Measurements from ENCODE around the gene CLEC4A.
"Not testable (repeated sequence)": the region's sequence is repeated elsewhere in the genome, so short reads cannot be mapped to it uniquely, and the experiment has no call there.

The CLEC4A gene

DNA sequence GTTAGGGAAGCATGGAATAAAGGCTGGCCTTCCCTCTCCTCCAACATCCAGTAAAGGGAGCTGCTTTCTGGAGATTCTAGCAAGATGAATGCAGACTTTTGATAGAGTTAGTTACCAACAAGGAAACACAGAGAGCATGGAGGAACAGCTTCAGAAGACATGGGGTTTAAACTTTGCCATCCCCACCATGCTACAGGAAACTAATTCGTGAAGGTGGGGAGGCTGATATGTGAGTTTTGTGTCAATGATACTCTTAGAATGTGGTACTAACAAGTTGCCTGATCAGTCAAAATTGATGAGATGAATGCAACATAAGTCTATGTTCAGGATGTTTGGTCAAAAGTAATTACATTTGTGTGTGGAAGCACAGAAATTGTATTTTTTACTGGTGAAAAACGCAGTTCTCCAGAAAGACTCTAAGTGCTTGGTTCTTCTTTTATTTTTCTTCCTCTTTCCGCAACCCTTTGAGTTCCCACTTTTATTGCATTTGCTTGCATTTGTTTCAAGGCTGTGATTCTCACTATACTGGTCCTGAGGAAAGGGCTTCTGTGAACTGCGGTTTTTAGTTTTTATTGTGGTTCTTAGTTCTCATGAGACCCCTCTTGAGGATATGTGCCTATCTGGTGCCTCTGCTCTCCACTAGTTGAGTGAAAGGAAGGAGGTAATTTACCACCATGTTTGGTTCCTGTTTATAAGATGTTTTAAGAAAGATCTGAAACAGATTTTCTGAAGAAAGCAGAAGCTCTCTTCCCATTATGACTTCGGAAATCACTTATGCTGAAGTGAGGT lies at the start of gene CLEC4A:
Gene CLEC4A (plus strand): TSS at position 494 of the 789 bp plus-strand sequence. CDS start 262 bp downstream, at position 756.
- H3K9ac ChIP-seq (ENCODE audit: low read length): no peak within 1 kb of the TSS
- no peak within 1 kb of the TSS for H3K27ac ChIP-seq (ENCODE audit: low read depth, low read length)
- H3K9me3 ChIP-seq (ENCODE audit: control insufficient read depth, insufficient read depth, low read depth, low read length): no peaks in the 10 kb centered on the region
- H3K4me3 ChIP-seq (ENCODE audit: low read depth, low read length): no peak within 1 kb of the TSS
- H3K36me3 ChIP-seq (ENCODE audit: control insufficient read depth, insufficient read depth, low read length): no peaks in the 10 kb centered on the region
- H3K4me1 ChIP-seq (ENCODE audit: control insufficient read depth, insufficient read depth, low read length): peaks cover 8% of the 10 kb centered on the region
- H3K27me3 ChIP-seq (ENCODE audit: control insufficient read depth, insufficient read depth, low read length): no peaks in the 10 kb centered on the region

DNA sequence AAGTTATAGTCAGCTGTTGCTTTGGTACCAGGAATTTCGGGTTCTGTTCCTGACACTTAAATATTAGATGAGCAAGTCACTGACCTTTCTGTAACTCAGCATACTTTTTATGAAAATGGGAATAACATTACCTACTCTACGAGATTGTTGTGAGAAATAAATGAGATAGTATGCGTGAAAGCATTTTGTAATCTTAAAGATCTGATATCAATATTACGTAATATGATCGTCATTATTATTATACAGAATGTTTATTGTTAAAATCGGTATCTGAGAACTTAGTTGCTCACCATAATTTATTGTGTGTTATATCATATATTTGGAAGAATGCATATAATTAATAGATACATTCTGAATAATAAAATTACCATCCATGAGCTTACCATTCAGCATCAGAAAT lies 47.5 kb upstream of the CLEC4A start:
- peaks cover 16% of the 10 kb centered on the region for H3K4me1 ChIP-seq (ENCODE audit: control insufficient read depth, insufficient read depth, low read length)
- no peaks in the 10 kb centered on the region for H3K27me3 ChIP-seq (ENCODE audit: control insufficient read depth, insufficient read depth, low read length)
- no peak overlapping the region for H3K9ac ChIP-seq (ENCODE audit: low read length)
- no peak overlapping the region for H3K27ac ChIP-seq (ENCODE audit: low read depth, low read length)
- no peaks in the 10 kb centered on the region; the same call in 1 of the 2 replicates for H3K9me3 ChIP-seq (ENCODE audit: control insufficient read depth, insufficient read depth, low read depth, low read length)
- H3K36me3 ChIP-seq (ENCODE audit: control insufficient read depth, insufficient read depth, low read length): no peaks in the 10 kb centered on the region
- no peak overlapping the region for H3K4me3 ChIP-seq (ENCODE audit: low read depth, low read length)

DNA sequence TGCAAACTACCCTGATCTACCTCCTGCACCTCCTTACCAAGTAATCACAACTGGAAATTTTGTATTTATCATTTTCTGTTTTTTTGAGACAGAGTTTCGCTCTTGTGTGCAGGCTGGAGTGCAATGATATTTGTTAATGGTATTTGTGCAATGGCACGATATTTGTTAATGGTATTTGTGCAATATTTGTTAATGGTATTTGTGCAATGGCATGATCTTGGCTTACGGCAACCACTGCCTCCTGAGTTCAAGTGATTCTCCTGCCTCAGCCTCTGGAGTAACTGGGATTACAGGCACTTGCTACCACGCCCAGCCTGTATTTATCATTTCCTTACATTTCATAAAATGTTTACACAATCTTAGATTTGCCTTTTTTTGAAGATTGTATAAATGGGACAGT lies 47.1 kb upstream of the CLEC4A start:
- Histone ChIP-seq H3K27ac (ENCODE audit: low read depth, low read length) (no peak overlapping the region), H3K4me1 (ENCODE audit: control insufficient read depth, insufficient read depth, low read length) (peaks cover 19% of the 10 kb centered on the region), H3K9me3 (ENCODE audit: control insufficient read depth, insufficient read depth, low read depth, low read length) (no peaks in the 10 kb centered on the region; the same call in 1 of the 2 replicates), H3K27me3 (ENCODE audit: control insufficient read depth, insufficient read depth, low read length) (no peaks in the 10 kb centered on the region), H3K4me3 (ENCODE audit: low read depth, low read length) (no peak overlapping the region), H3K9ac (ENCODE audit: low read length) (no peak overlapping the region), H3K36me3 (ENCODE audit: control insufficient read depth, insufficient read depth, low read length) (no peaks in the 10 kb centered on the region)

DNA sequence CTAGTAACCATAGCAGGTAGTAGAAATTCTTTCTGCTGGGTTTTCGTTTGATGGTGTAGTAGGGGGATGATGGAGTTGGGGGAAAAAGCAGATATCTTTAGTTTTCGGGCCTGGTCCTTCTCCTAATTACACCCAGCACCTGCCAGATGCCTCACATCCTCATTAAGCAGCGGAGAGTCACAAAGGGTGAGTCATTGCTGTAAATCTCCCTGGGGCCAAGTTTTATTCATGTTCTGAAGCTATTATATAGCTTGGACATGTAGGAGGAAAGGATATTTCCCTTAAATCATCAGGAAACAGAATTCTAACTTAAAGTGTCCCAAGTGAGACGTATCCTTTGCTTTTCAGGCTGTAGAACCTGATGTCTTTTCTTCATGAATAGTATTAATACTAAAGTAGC lies 46.2 kb upstream of the CLEC4A start:
- Histone ChIP-seq H3K9me3 (ENCODE audit: control insufficient read depth, insufficient read depth, low read depth, low read length) (no peaks in the 10 kb centered on the region; the same call in 1 of the 2 replicates), H3K27me3 (ENCODE audit: control insufficient read depth, insufficient read depth, low read length) (no peaks in the 10 kb centered on the region), H3K4me1 (ENCODE audit: control insufficient read depth, insufficient read depth, low read length) (peaks cover 19% of the 10 kb centered on the region), H3K36me3 (ENCODE audit: control insufficient read depth, insufficient read depth, low read length) (no peaks in the 10 kb centered on the region), H3K27ac (ENCODE audit: low read depth, low read length) (peak overlapping the region; percentile 27; the same call in 1 of the 2 replicates), H3K9ac (ENCODE audit: low read length) (no peak overlapping the region), H3K4me3 (ENCODE audit: low read depth, low read length) (no peak overlapping the region)

DNA sequence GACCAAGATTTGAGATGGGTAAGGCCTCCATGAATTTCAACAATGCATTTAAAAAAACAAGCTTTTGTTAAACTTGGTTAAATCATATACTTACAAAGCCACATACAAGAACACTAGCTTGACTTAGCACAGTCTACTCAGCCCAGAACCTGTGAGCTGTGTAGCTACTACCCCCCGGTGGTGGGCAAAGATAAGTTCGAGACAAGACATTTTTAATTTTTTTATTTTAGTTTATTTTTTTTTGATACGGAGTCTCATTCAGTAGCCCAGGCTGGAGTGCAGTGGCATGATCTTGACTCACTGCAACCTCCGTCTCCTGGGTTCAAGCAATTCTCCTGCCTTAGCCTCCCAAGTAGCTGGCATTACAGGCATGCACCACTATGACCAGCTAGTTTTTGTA lies 45.0 kb upstream of the CLEC4A start:
- Histone ChIP-seq H3K36me3 (ENCODE audit: control insufficient read depth, insufficient read depth, low read length) (no peaks in the 10 kb centered on the region), H3K9me3 (ENCODE audit: control insufficient read depth, insufficient read depth, low read depth, low read length) (no peaks in the 10 kb centered on the region)

DNA sequence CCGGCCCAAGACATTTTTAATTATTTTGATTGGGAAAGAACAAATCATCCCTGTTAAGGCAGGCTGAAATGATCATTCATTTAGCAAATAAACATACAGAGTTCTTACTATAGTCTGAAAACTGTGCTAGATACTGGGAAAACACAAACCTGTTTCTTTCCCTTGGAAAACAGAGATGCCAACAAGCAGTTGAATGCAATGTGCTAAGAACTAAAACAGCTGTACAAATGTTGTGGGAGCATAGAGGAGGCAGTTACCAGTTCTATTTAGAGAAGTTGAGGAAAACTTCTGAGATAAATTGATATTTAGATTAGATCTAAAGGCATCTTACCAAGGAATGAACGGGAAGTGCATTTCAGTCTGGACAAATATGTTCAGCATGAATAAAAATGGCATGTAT lies 44.5 kb upstream of the CLEC4A start:
- Histone ChIP-seq H3K4me3 (ENCODE audit: low read depth, low read length) (no peak overlapping the region), H3K4me1 (ENCODE audit: control insufficient read depth, insufficient read depth, low read length) (peaks cover 23% of the 10 kb centered on the region), H3K36me3 (ENCODE audit: control insufficient read depth, insufficient read depth, low read length) (no peaks in the 10 kb centered on the region), H3K27ac (ENCODE audit: low read depth, low read length) (no peak overlapping the region), H3K27me3 (ENCODE audit: control insufficient read depth, insufficient read depth, low read length) (no peaks in the 10 kb centered on the region), H3K9ac (ENCODE audit: low read length) (no peak overlapping the region), H3K9me3 (ENCODE audit: control insufficient read depth, insufficient read depth, low read depth, low read length) (no peaks in the 10 kb centered on the region)

More for the DNA sequence above, 45.0 kb upstream of the CLEC4A start:
- no peaks in the 10 kb centered on the region for H3K27me3 ChIP-seq (ENCODE audit: control insufficient read depth, insufficient read depth, low read length)
- peaks cover 23% of the 10 kb centered on the region for H3K4me1 ChIP-seq (ENCODE audit: control insufficient read depth, insufficient read depth, low read length)
- H3K9ac ChIP-seq (ENCODE audit: low read length): no peak overlapping the region
- no peak overlapping the region for H3K27ac ChIP-seq (ENCODE audit: low read depth, low read length)
- H3K4me3 ChIP-seq (ENCODE audit: low read depth, low read length): no peak overlapping the region

DNA sequence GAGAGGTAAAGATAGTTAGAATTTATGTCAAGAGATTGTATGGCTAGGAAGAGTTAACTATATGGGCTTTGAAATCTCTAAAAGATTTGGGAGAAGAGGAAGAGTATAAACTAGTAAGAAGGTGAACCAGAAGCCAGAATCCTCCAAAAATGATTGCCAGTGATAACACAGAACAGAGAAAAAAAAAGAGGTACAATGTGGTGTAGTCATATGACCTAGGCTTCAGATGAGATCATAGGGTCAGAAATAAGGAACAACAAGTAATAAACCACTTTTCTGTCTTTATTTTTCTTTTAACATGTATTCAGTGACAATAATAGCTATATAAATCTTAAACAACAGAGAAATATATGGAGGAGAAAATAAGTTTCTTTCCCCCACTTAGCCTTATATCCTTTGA lies 43.3 kb upstream of the CLEC4A start:
- Histone ChIP-seq H3K9ac (ENCODE audit: low read length) (no peak overlapping the region), H3K4me3 (ENCODE audit: low read depth, low read length) (no peak overlapping the region), H3K36me3 (ENCODE audit: control insufficient read depth, insufficient read depth, low read length) (no peaks in the 10 kb centered on the region), H3K27ac (ENCODE audit: low read depth, low read length) (no peak overlapping the region), H3K27me3 (ENCODE audit: control insufficient read depth, insufficient read depth, low read length) (no peaks in the 10 kb centered on the region), H3K4me1 (ENCODE audit: control insufficient read depth, insufficient read depth, low read length) (peaks cover 23% of the 10 kb centered on the region), H3K9me3 (ENCODE audit: control insufficient read depth, insufficient read depth, low read depth, low read length) (no peaks in the 10 kb centered on the region)

DNA sequence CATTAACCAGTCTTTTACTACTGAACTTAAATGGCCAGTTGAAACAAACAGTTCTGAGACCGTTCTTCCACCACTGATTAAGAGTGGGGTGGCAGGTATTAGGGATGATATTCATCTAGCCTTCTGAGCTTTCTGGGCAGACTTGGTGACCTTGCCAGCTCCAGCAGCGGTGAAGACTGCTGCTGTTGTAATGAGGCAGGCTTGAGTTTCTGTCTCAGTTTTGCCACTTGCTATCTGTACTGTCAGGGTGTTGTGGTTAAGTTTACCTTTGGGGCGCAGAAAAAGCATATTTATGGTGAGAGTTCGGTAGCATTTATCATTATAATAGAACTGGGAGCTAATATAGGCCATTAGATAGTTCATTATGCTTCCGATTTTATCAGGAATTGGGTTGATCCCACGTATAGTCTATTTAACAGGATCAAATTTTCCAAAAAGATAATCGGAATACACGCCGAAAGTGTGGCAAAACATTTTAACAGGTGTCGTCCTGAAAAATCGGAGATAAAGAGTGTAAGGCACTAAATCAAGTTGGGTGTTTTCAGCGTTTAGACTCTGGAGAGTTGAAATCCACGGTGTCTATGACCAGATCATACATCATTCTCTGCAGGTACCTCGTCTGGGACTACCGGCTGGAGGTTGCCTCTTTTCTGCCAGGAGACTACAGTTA lies 42.0 kb upstream of the CLEC4A start:
- H3K9me3 ChIP-seq (ENCODE audit: control insufficient read depth, insufficient read depth, low read depth, low read length): no peaks in the 10 kb centered on the region
- H3K27me3 ChIP-seq (ENCODE audit: control insufficient read depth, insufficient read depth, low read length): no peaks in the 10 kb centered on the region
- peak overlapping the region; percentile 85 for H3K9ac ChIP-seq (ENCODE audit: low read length)
- peak overlapping the region; percentile 80 for H3K27ac ChIP-seq (ENCODE audit: low read depth, low read length)
- peaks cover 23% of the 10 kb centered on the region for H3K4me1 ChIP-seq (ENCODE audit: control insufficient read depth, insufficient read depth, low read length)
- no peaks in the 10 kb centered on the region for H3K36me3 ChIP-seq (ENCODE audit: control insufficient read depth, insufficient read depth, low read length)
- H3K4me3 ChIP-seq (ENCODE audit: low read depth, low read length): peak overlapping the region; percentile 87

DNA sequence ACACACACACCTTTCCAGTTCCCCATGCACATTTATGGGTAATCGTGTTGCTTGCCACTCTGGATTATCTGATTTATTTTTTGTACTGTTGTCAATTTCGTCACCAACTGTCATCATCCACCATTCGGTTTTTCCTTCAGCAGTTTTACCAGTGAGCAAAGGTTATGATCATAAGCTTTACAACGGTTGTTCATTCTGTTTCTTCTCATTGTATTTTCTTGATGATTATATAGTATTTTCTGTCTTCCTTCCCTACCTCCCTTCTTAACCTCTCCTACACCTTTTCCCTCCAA lies 40.7 kb upstream of the CLEC4A start:
- peaks cover 12% of the 10 kb centered on the region for H3K4me1 ChIP-seq (ENCODE audit: control insufficient read depth, insufficient read depth, low read length)
- no peak overlapping the region for H3K27ac ChIP-seq (ENCODE audit: low read depth, low read length)
- H3K27me3 ChIP-seq (ENCODE audit: control insufficient read depth, insufficient read depth, low read length): no peaks in the 10 kb centered on the region

DNA sequence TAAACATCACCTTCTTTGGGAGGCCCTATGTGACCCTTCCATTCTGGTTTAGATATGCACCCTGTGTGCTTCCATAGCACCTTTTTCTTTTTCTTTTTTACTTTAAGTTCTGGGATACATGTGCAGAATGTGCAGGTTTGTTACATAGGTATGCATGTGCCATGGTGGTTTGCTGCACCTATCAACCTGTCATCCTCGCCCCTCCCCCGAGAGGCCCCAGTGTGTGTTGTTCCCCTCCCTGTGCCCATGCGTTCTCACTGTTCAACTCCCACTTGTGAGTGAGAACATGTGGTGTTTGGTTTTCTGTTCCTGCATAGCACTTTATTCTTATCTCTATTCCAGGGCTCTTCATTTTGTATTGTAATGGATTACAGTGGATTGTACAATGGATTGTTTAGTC lies 39.1 kb upstream of the CLEC4A start:
- not testable (repeated sequence) for H3K4me1 ChIP-seq (ENCODE audit: control insufficient read depth, insufficient read depth, low read length); H3K4me3 ChIP-seq (ENCODE audit: low read depth, low read length); H3K9ac ChIP-seq (ENCODE audit: low read length); H3K9me3 ChIP-seq (ENCODE audit: control insufficient read depth, insufficient read depth, low read depth, low read length); H3K27ac ChIP-seq (ENCODE audit: low read depth, low read length); H3K36me3 ChIP-seq (ENCODE audit: control insufficient read depth, insufficient read depth, low read length); H3K27me3 ChIP-seq (ENCODE audit: control insufficient read depth, insufficient read depth, low read length)

More for the DNA sequence above, 40.7 kb upstream of the CLEC4A start:
- Histone ChIP-seq H3K9me3 (ENCODE audit: control insufficient read depth, insufficient read depth, low read depth, low read length) (no peaks in the 10 kb centered on the region), H3K9ac (ENCODE audit: low read length) (peak overlapping the region; percentile 85), H3K36me3 (ENCODE audit: control insufficient read depth, insufficient read depth, low read length) (no peaks in the 10 kb centered on the region), H3K4me3 (ENCODE audit: low read depth, low read length) (peak overlapping the region; percentile 87)

DNA sequence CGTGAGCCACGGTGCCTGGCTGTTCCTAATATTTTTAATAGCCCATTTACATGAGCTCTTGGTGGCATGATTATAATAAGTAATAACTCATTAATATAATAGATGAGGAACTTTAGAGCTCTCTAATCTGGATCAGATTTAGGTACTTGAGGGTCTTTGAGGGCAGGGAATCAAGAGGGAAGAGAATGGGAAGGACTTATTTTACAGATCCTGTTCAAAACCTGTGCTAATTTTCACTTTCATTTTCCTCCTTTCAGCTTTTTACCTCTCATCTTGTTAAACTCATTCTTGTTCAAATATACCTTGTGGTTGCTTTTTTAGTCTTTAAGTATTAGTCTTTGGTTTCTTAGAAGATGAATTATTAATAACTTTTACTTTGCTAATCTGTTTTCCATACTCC lies 35.8 kb upstream of the CLEC4A start:
- Histone ChIP-seq H3K9me3 (ENCODE audit: control insufficient read depth, insufficient read depth, low read depth, low read length) (no peaks in the 10 kb centered on the region), H3K4me1 (ENCODE audit: control insufficient read depth, insufficient read depth, low read length) (peaks cover 4% of the 10 kb centered on the region; the same call in 1 of the 2 replicates), H3K4me3 (ENCODE audit: low read depth, low read length) (no peak overlapping the region), H3K27ac (ENCODE audit: low read depth, low read length) (no peak overlapping the region), H3K36me3 (ENCODE audit: control insufficient read depth, insufficient read depth, low read length) (peaks cover 31% of the 10 kb centered on the region), H3K27me3 (ENCODE audit: control insufficient read depth, insufficient read depth, low read length) (no peaks in the 10 kb centered on the region), H3K9ac (ENCODE audit: low read length) (no peak overlapping the region)
